Measurements from ENCODE around the gene HAND1.

HAND1 gene

GRCh38 chr5:154514331-154514730, 36.3 kb upstream of the HAND1 start:
- DNase-seq (ENCODE audit: low read depth), result no peak
- TF ChIP-seq CTCF (IDR thresholded peaks at IDR 0.05; ENCODE audit: low read length, missing control alignments), result no peak
- H3K4me3 ChIP-seq (replicated peaks; ENCODE audit: low read depth, low read length), result no peak overlapping the region

GRCh38 chr5:154513669-154514084, 35.6 kb upstream of the HAND1 start:
- no peak for TF ChIP-seq CTCF (IDR thresholded peaks at IDR 0.05; ENCODE audit: low read length, missing control alignments)
- no peak for DNase-seq (ENCODE audit: low read depth)
- H3K4me3 ChIP-seq (replicated peaks; ENCODE audit: low read depth, low read length), result no peak overlapping the region

GRCh38 chr5:154511984-154512383, 34.0 kb upstream of the HAND1 start:
- no peak for TF ChIP-seq CTCF (IDR thresholded peaks at IDR 0.05; ENCODE audit: low read length, missing control alignments)
- no peak for DNase-seq (ENCODE audit: low read depth)
- no peak overlapping the region for H3K4me3 ChIP-seq (replicated peaks; ENCODE audit: low read depth, low read length)

GRCh38 chr5:154509784-154510555, 31.9 kb upstream of the HAND1 start:
- no peak for TF ChIP-seq CTCF (IDR thresholded peaks at IDR 0.05; ENCODE audit: low read length, missing control alignments)
- no peak for DNase-seq (ENCODE audit: low read depth)
- H3K4me3 ChIP-seq (replicated peaks; ENCODE audit: low read depth, low read length), result no peak overlapping the region

- TF ChIP-seq CTCF (IDR thresholded peaks at IDR 0.05; ENCODE audit: low read length, missing control alignments), result no peak
- no peak for DNase-seq (ENCODE audit: low read depth)
- no peak overlapping the region for H3K4me3 ChIP-seq (replicated peaks; ENCODE audit: low read depth, low read length)
Measured at GRCh38 chr5:154508114-154508513, 30.1 kb upstream of the HAND1 start.

GRCh38 chr5:154506716-154507080, 28.7 kb upstream of the HAND1 start:
- H3K4me3 ChIP-seq (replicated peaks; ENCODE audit: low read depth, low read length), result no peak overlapping the region
- no peak for TF ChIP-seq CTCF (IDR thresholded peaks at IDR 0.05; ENCODE audit: low read length, missing control alignments)
- DNase-seq (ENCODE audit: low read depth), result no peak
